DMS79 treated with DMSO at 0.1 percent for 48 hours (cell line): ENCODE results near the gene GID8.

Source experiments
- DNase-seq: peaks from one replicate; lab custom pipeline; 2025; lab: John Stamatoyannopoulos, UW

The GID8 gene

DNA sequence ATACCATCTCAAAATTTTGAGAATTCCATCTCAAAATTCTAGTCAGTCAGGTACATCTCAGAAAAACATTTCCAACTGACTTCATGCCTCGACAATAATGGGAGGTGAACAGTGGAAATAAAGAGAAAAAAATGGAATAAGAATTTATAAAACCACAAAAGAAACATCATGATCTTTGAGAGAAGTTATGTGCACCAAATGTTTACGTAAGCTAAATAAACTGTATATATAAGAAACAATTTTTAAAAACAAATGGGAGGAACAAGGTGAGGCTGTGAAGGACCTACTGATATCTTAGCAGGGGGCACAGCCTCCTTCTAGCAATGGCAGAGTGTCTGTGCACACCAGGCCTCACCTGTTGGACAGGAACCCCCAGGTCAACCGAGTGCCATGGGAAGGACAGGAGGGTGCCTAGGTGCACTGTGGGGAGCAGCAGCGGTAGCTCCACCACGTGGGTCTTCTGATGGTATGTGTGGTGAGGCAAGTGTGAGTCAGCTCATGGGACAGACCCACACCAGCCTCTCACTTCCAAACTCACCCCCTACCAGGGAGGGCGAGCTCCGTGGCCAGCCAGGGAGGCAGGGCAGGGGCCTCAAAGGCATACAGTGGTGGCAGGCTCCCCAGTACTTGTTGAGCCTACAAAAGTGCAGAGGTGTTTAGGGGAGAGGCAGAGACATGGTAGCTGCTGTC lies 34.9 kb upstream of the GID8 start:
- DNase-seq = no peak

DNA sequence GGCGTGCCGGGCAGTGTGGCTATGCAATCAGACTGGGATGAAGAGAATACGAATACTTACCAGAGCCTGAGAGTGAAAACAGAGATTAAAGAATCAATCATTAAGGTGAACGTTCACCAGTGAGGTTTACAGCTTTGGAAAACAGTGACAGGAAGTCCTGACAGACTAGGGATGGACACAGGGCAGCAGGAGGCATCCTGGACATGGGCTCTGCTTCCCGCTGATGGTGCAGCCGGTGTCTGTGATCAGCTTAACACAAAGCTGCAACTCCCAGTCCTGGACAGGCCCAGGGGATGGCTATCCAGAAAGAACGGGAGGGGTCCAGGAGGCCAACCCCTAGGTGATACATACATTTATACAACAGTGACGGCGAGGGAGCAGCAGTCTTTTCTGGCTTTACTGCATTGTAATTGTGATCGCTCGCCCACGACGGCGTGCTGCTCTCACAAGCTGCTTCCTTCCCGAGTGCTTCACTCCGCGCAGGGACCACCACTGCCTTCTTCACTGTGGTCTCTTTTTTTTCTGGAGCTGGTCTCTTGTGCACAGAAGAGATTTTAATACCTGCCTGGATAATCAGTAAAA lies 32.3 kb upstream of the GID8 start:
- DNase-seq = no peak

DNA sequence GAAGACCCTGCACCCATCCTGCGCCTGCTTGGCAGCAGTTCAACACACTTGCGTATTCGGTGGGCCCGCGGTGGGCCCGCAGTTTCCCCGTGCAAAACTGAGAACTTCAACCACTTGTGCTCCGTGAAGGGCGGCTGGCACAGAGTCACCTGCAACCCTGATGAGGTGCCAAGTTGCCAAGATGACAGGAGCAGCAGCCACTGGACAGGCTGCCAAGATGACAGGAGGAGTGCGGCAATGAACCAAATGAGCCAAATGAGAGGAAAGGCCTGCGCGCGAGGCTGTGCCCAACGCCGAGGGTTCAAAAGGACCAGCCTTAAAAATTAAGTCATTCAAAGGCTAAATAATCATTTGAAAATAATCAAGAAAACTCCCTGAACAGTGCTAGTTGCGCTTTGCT lies 31.7 kb upstream of the GID8 start:
- no peak for DNase-seq

DNA sequence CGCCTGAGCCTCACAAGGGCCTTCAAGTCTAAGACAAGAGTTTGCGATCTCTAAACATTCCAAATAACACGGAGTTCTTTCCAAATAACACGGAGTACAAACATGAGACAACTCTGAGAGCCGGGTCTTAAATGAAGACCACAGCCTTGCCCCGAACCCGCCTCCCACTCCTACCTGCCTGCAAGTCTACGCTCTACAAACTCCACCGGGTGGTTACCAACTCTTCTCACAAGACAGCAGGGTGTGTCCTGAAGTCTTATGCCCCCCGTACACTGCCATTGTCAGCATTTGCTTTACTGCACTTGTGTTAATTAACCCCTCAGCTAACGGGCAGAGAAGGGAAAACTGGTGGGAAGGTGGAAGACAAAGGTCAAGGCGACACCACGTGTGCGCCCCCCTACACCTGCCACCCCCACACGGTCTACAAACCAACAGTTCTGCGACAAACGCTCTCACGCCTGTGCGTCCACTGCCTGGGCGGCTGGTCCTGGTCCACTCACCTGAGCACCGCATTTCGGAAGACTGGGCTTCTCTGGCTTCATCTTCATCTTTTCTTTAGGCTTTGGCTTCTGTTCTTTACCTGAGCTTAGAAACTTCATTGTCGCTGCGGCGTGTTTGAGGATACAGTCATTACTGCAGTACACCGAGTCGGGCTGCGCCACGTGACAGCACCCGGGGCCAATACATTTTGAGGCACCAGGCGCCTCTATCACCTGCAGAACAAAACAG lies 31.1 kb upstream of the GID8 start:
- DNase-seq = no peak

DNA sequence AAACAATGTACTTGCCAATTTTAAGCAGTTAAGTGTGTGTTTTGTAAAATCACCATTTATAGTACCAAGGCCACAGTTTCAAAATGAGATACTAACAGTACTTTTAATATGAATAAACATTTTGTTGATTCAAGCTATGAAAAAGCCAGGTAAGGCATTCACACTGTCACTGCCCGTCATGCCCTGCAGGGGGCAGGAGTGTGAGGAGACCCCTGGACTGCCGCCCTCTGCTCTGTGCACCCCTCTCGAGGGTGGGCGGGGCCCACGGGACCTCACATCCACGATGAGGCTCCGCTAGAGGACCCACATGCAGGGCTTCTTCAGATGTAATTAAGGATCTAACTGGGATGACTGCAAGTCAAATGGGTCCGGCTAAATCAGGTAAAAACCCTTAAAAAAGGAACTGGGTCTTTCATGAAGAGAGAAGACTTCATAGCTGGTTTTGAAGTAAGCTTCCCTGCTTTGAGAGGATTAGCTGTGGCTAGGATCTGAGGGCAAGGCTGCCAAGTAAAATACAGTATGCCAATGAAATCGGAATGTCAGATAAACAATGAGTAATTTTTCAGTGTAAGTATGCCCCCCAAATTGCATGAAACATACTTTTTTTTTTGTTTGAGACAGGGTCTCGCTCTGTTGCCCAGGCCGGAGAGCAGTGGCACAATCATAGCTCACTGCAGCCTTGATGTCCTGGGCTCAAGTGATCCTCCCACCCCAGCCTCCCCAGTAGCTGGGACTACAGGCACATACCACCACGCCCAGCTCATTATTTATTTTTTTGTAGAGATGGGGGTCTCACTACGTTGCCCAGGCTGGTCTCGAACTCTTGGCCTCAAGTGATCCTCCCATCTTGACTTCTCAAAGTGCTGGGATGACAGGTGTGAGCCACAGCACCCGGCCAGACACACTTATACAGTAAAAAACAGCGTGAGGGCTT lies 30.3 kb upstream of the GID8 start:
- DNase-seq = no peak

DNA sequence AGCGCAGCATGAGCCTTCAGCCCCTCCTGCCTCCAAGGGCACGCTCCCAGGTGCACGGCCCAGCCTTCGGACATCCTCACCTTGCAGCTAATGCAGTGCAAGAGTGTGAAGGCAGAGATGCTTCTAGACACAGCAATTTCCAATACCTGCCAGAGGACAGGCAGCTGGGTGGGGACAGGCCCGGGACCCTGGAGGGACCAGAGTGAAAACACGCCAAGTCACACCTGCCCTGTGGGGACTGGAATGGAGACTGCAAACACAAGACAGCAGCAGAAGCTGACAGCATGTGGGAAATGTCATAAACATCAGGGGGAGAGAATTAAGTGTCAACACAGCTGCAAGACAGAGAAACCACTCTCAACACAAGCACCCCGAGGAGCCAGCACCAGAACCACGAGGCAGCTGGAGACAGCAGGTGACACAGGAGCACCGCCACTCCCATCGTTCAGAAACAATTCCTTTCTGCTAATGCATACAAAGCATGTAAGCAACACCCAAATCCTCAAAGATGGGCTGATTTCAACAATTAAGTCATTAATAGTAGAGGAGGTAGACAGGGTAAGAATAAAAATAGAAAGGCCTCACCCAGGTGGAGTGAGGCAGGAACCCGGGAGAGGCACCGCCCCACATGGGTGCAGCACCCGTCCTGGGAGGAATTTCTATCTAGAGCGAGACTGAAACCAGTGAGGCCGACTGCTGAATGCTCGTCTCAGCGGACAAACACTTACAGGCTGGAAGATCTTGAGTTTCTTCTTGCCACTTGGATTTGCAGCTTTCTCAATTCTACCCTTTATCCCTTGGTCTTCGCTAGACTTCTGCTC lies 28.8 kb upstream of the GID8 start:
- peak; percentile 39 for DNase-seq

DNA sequence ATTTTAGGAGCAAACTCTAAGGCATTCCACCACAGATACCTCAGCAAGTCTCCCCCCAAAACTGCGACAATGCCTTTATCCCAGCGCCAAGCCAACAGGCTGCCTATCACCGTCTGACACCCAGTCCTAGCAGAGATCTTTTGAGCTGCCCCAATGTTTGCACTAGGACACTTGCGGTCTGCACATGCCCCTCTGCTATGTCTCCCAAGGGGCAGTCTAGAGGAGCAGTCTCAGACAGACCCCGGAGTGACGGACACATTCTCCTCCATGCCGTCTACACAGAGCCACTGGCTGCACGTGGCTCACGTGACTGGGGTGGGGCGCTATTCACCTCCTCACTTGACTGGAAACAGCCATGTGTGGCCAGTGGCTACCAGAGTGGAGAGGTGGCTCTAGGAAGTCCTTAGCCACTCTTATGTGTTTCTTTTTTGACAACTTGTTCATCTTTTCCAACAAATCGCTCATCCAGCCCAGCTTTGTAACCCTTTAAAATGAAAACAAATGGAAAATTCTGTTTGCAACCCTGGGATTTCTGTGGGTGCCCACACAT lies 27.7 kb upstream of the GID8 start:
- no peak for DNase-seq

DNA sequence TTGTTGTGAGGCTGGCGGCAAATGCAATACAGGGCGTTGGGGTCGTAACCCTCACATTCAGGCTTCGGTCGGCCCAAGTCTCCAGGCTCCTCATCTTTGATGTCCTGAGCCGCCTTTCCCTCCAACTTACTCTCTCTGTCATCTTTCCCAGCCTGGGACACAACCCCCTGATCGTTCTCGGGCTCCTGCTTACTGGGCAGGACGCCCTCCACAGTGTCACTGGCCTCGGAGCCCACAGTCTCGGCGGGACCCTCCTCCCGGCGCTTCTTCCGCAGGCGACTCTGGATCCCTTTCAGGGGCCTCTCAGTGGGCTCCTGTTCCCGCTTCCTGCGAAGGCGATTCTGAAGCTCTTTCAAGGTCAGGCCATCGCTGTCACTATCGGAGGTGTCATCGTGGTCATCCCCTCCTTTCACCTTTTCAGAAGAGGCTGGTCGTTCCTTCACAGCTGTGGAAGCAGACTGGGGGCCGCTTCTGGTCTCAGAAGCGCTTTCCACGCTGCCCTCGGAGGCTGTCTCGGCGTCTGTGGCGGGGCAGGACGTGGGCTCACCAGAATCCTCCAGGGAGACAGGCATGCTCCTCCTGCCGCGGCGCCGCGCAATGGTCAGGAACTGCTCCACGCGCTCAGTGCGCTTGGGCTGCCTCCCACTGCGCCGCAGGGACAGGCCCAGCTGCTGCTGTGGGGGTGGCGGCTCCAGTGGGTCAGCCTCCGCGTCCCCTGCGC lies 27.0 kb upstream of the GID8 start:
- DNase-seq = no peak

DNA sequence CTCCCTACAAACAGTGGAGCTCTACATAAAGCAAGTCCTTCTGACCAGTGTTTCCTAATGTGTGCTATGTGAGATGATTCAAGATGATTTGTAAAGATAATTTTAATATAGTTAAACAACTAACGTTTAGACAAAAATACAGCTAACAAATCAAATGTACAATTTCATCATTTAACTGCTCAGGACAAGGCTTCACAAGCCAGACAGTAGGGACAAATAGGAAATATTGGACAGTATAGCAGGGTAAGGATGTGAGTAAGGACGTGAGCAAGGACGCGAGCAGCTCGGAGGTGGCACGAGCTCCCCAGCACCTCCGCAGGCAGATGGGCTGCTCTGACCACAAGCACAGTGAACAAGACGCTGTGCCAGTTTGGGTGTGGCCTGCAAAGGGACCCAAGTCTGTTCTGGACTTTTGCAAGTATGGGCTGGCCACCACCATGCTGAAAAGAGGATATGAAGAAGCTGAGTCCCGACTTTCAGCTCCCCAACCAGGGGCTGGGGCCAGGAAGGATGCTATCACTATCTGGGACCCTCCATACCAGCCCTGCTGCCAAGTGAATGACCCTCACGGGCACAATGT lies 26.2 kb upstream of the GID8 start:
- DNase-seq = no peak

DNA sequence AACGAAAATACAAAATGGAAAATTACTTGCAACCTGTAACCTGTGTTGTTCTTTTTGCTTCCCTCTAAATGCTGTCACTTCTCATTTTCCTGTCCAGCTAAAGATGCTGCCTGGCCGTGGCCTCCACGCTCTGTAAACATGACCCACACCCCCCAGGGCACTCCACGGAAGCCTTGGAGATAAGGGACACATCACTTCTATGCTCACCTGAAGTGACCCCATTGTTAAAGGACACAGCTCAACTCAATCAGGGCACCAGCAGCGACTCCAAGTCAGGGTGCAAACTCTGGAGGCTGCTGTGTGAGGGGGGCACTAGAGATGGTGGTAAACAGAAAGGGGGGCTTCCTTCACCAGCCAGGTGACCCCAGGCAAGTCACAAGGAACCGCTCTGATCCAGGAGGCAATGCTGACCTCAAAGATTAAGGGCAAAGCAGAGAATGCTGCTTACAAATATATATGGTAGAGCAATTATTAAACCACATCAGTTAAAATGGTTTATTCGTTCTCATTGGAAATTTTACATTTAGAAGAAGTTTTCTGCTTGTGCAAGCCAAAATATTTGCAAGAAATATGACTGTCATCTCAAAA lies 24.8 kb upstream of the GID8 start:
- DNase-seq = no peak

DNA sequence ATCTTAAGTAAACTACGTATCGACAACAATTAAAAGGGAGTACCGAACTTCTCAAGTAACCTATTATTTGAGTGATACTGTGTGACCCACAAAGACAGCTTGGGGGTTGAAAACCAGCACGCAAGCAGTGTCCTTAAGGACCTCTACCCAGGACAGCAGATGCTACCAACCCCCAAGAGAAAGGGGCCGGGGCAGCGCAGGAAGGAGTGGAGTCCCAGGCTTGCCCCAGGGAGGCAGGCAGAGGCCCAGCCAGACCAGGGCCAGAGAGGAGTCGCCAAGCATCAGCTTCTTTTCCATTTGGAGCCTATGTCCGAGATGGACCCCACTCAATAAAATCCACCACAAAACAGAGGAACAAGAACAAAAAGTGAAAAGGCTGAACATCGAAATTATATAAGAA lies 23.5 kb upstream of the GID8 start:
- DNase-seq = no peak

DNA sequence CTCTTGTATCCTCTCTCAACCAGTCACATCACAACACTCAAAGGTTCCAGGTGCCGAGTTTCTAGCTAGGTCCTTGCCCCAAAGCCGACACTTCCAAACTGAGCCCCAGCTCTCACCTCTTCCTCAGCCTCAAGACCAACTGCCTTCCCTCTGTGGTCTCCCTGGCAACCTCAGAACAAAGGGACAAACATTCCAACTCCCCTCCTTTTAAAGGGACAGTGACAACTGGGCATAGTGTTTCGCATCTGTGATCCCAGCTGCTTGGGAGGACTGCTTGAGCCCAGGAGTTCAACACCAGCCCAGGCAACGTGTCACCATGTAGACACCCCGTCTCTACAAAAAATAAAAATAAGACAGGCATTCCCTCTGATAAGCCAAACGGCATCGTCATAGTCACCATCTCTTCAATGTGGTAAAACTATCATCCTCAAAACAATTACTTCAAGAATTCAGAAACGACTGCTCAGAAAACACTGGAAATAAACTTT lies 22.9 kb upstream of the GID8 start:
- no peak for DNase-seq

DNA sequence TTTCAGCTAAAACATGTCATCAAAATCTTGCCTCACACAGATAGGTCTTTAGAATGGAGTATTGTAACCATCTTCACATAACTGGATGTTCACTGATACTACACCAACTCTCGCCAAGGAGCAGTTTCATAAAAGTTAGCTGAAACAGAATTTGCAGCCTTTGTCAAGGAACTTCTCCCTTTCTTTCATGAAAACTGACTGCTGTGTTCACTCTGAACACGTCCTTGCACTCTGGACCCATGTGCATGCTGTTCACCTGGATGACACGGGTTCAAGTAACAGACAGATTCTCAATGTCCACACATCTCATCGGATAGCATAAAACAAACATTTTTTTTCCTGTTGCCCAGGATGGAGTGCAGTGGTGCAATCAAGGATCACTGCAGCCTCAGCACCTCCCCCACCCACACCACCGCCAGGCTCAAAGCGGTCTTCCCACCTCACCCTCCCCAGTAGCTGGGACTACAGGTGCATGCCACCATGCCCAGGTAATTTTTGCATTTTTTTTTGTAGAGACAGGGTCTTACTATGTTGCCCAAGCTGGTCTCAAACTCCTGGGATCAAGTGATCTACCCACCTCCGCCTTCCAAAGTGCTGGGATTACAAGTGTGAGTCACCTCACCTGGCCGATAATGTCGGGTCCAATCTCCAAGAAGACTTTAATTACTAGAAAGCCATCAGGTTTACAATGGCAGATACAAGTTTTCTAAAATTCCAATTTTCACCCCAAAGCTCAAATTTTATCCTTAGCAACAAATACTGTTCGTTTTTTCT lies 21.1 kb upstream of the GID8 start:
- no peak for DNase-seq

DNA sequence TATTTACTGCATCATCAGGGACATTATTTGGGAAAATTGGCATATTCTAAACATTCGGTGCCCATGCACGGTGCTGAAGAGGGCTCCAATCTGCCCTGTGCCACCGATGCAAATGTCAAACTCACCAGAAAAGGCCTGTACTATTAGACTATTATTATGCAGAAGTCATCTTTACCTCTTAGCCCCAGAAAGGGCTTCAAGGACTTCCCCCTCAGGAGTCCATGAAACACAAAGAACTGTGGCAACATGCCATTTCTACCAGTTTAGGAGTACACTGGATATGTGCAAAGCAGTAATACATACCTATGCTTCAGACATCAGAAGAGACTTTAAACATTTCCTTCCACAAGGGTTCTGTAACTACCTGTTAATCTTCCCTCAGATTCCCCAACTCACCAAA lies 20.2 kb upstream of the GID8 start:
- DNase-seq = no peak

DNA sequence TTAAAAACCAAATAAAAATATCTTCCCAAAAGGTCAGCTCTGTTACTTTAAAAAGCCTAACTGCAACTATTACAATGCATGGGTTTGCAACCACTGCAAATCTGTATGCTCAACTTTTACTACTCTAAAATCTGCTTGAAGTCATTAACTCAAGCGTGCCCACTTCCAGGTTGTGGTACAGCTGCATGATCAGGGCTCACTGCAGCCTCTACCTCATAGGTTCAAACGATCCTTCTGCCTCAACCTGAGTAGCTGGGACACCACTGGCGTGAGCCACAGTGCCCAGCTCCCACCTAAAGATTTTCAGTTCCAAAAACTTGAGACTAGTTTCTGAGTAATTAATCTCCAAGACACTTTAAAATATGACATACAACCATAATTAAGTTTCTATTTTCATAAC lies 19.8 kb upstream of the GID8 start:
- no peak for DNase-seq

DNA sequence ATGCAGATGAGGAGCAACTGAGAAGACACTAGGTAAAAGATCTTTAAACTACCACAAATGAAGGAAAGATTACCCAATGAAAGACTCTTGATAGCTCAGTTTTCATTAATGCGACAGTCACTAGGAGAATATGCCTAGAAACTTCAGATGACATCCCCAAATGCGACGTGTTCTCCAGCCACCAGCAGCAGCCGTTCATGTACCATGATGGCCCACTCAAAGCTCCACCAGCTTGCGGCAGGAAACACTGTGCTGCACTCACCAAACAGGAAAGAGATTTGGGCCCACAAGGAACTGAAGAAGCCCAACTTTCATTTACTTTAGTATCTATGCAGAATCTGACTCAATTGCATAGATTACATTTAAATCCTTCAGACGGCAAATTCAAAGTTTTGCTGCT lies 19.1 kb upstream of the GID8 start:
- no peak for DNase-seq

DNA sequence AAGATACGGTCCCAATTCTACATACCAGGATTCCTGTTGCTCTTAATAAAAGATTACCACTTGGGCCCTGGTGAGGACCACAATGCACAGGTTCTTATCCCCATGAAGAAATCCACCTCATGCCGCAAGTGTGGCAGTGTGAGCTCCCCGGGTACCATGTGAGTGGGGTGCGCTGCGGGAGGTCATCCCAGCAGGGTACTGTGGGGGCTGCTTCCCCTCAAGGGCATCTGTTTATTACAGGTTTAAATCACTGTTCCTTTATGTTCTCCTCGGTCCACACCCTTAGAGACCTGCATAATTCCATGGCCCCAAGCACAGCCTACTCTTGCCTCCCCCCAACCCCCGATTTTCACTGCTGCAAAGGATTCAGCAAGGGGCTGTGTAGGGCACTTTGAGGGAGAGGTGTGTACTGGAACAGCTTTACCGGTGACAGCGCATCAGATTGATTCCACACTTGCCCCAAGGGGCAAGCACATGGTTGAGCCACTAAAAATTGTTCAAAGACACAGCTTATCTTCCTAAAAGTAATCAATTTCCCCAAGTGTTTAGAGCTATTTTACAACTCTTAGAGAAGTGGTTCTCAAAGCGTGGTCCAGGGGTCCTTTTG lies 17.8 kb upstream of the GID8 start:
- no peak for DNase-seq

DNA sequence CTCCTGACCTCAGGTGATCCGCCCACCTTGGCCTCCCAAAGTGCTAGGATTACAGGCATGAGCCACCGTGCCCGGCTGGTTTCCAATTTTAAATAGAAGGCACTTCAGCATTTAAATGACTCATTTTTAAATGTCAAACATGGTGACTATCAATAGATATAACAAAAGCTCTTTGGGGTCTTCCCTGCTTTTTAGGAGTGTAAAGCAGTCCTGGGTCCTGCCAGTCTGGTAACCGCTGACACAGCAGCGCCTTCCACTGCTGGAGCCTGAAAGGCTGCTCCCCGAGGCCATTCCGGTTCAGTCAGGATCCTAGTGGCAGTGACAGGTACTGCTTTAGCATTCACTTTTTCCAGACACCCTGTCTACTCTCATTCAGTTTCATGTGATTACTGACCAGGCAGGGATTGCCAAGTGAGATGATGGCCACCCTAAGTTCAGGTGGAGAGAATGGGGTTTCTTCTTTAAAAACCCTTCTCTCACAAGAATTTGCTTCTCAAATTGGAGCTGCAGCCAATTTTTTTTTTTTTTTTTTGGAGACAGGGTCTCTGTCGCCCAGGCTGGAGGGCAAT lies 16.7 kb upstream of the GID8 start:
- no peak for DNase-seq
